ENCODE data around the gene PPP3R1. TPM values are rescaled to one million over a fixed set of nuclear protein-coding genes. Genes with fewer than 3 reads are reported as not detected.

The PPP3R1 gene
- total RNA-seq, 4 donors from 2014 or later, result 31.5 to 41.7 (median 36.3) TPM

DNA sequence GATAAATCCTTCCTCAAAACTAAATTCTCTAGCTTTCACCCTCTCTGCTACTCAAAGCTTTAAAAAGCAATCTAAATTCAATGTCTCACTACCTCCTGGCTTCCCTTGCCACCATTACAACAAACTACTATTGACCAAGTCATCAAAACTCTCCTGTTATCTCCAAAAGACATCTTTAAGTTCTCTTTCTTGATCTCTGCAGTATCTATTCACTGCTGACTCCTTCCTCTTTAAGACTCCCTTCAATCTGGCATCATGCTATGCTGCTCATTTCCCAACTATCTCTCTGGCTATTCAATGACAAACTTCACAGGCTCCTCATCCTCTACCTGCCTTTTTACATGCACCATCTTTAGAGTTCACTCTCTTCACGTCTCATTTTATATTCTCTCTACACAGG lies 5.9 kb downstream of the PPP3R1 start:
- no peak for TF ChIP-seq EP300 (IDR thresholded peaks at IDR 0.05)
- TF ChIP-seq POLR2A (IDR thresholded peaks at IDR 0.05), result no peak
- TF ChIP-seq, protein P1, sequence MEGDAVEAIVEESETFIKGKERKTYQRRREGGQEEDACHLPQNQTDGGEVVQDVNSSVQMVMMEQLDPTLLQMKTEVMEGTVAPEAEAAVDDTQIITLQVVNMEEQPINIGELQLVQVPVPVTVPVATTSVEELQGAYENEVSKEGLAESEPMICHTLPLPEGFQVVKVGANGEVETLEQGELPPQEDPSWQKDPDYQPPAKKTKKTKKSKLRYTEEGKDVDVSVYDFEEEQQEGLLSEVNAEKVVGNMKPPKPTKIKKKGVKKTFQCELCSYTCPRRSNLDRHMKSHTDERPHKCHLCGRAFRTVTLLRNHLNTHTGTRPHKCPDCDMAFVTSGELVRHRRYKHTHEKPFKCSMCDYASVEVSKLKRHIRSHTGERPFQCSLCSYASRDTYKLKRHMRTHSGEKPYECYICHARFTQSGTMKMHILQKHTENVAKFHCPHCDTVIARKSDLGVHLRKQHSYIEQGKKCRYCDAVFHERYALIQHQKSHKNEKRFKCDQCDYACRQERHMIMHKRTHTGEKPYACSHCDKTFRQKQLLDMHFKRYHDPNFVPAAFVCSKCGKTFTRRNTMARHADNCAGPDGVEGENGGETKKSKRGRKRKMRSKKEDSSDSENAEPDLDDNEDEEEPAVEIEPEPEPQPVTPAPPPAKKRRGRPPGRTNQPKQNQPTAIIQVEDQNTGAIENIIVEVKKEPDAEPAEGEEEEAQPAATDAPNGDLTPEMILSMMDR (IDR thresholded peaks at IDR 0.05), result no peak
- WGBS, 2 donors, result 82 to 91% methylated on average over 1 of the region's 1 CpG
- H3K9me3 ChIP-seq, result no peaks in the 10 kb centered on the region
- no peak overlapping the region for H3K27ac ChIP-seq
- peaks cover 0 to 88% (median 45%) of the 10 kb centered on the region in 4 donors for H3K4me1 ChIP-seq
- DNase-seq (ENCODE audit: low spot score in 2 of 2), result no peak
- no peaks in the 10 kb centered on the region for H3K36me3 ChIP-seq
- no peaks in the 10 kb centered on the region for H3K27me3 ChIP-seq
- no peak overlapping the region for H3K4me3 ChIP-seq

DNA sequence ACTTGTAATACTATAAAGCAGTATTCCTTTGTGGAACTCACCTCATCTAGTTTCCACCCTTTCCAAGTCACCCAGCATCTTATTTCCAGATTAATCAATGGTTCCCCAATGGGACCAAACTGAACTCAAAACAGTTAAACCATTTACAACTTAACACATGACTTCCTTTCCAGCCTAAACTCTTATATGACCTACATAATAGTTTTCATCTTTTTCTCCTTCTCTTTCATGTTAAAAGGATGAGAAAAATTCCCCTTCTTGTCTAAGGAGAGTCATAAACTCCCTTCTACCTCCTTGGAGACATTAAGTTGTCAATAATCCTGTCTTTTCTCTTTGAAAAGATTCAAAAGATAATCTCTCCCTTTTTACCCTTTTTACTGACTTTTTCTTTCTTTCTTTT lies 6.7 kb downstream of the PPP3R1 start:
- TF ChIP-seq, protein P1 (IDR thresholded peaks at IDR 0.05), result no peak
- no peak for TF ChIP-seq EP300 (IDR thresholded peaks at IDR 0.05)
- TF ChIP-seq POLR2A (IDR thresholded peaks at IDR 0.05), result no peak
- H3K27ac ChIP-seq, result no peak overlapping the region
- no peaks in the 10 kb centered on the region for H3K27me3 ChIP-seq
- H3K36me3 ChIP-seq, result no peaks in the 10 kb centered on the region
- H3K4me1 ChIP-seq, result peaks cover 0 to 94% (median 46%) of the 10 kb centered on the region in 4 donors
- no peak for DNase-seq (ENCODE audit: low spot score in 2 of 2)
- no peak overlapping the region for H3K4me3 ChIP-seq
- H3K9me3 ChIP-seq, result no peaks in the 10 kb centered on the region

DNA sequence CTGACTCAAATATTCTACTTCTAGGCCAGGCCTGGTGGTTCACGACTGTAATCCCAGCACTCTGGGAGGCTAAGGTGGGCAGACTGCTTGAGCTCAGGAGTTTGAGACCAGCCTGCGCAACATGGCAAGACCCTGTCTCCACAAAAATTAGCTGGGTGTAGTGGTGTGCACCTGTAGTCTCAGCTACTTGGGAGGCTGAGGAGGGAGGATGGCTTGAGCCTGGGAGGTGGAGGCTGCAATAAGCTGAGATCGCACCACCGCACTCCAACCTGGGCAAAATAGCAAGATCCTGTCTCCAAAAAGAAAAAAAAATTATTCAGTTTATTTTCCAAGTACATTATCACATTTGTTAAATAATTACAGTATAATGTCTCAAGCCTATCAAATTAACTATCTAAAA lies 7.3 kb downstream of the PPP3R1 start:
- no peak for TF ChIP-seq POLR2A (IDR thresholded peaks at IDR 0.05)
- TF ChIP-seq, protein P1 (IDR thresholded peaks at IDR 0.05), result no peak
- no peak for TF ChIP-seq EP300 (IDR thresholded peaks at IDR 0.05)
- Histone ChIP-seq H3K4me1 (peaks cover 0 to 94% (median 43%) of the 10 kb centered on the region in 4 donors), H3K27me3 (no peaks in the 10 kb centered on the region), H3K27ac (no peak overlapping the region), H3K36me3 (no peaks in the 10 kb centered on the region), H3K9me3 (no peaks in the 10 kb centered on the region), H3K4me3 (no peak overlapping the region)
- DNase-seq (ENCODE audit: low spot score in 2 of 2), result no peak
- WGBS, 2 donors, result 94 to 96% methylated on average over 4 of the region's 4 CpGs

DNA sequence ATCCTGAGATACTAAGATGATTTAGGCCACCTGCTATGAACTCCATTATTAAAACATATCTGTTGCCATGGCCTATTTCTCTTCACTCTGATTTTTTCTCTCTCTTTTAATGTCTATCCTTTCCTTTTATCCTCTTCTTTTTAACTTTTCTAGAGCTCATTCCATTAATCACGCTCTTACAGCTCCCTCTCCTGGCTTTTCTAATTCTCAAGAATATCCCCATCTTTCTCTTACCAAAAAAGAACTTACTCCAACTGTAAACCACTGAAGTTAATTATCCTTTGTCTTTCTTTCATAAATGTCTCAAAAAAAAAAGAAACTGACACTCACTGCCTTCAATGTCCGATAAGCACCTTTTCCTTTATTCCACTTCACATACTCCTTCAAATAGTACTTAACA lies 7.9 kb downstream of the PPP3R1 start:
- no peaks in the 10 kb centered on the region for H3K9me3 ChIP-seq
- WGBS, 2 donors, result 57 to 63% methylated on average over 2 of the region's 2 CpGs
- no peak overlapping the region for H3K4me3 ChIP-seq
- DNase-seq (ENCODE audit: low spot score in 2 of 2), result no peak
- no peaks in the 10 kb centered on the region for H3K27me3 ChIP-seq
- no peak overlapping the region for H3K27ac ChIP-seq
- no peak for TF ChIP-seq POLR2A (IDR thresholded peaks at IDR 0.05)
- TF ChIP-seq, protein P1 (IDR thresholded peaks at IDR 0.05), result no peak
- TF ChIP-seq EP300 (IDR thresholded peaks at IDR 0.05), result no peak
- H3K36me3 ChIP-seq, result no peaks in the 10 kb centered on the region
- H3K4me1 ChIP-seq, result peaks cover 0 to 94% (median 40%) of the 10 kb centered on the region in 4 donors

DNA sequence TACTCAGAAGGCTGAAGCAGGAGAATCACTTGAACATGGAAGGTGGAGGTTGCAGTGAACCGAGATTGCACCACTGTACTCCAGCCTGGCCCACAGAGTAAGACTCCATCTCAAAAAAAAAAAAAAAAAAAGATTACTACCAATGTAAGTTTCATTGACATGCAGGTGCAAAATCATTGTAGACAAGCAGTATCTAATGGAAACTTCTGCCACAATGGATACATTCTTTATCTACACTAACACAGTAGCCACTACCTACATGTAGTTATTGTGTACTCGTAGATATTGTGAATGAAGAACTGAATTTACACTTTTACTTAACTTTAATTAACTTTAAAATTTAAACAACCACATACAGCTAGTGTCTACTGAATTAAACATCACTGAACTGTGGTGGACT lies 10.6 kb downstream of the PPP3R1 start:
- H3K4me3 ChIP-seq, result no peak overlapping the region
- peaks cover 0 to 94% (median 45%) of the 10 kb centered on the region in 4 donors for H3K4me1 ChIP-seq
- no peak for DNase-seq (ENCODE audit: low spot score in 2 of 2)
- no peak overlapping the region for H3K27ac ChIP-seq
- H3K9me3 ChIP-seq, result no peaks in the 10 kb centered on the region
- H3K27me3 ChIP-seq, result no peaks in the 10 kb centered on the region
- TF ChIP-seq POLR2A (IDR thresholded peaks at IDR 0.05), result no peak
- TF ChIP-seq, protein P1 (IDR thresholded peaks at IDR 0.05), result no peak
- no peak for TF ChIP-seq EP300 (IDR thresholded peaks at IDR 0.05)
- WGBS, 2 donors, result 94 to 95% methylated on average over 2 of the region's 2 CpGs
- H3K36me3 ChIP-seq, result no peaks in the 10 kb centered on the region

Data from tibial nerve (tissue), 4 donors.